Activated naive CD4-positive, alpha-beta T cell treated with anti-CD3 and anti-CD28 coated beads, Interleukin-2, amount 50 U/mL, for 24 hours (primary cell): Measurements from ENCODE around the gene HDAC7.
"Not testable (repeated sequence)": the region's sequence is repeated elsewhere in the genome, so short reads cannot be mapped to it uniquely, and the experiment has no call there.

Experiments used
- H3K27ac Mint-ChIP-seq: one replicate; pipeline ENCODE4 v1.8.0; 2021; ENCODE audit warnings: mild to moderate bottlenecking, mixed read lengths
- H3K27me3 Mint-ChIP-seq: one replicate; pipeline ENCODE4 v1.8.0; 2021; ENCODE audit warnings: mixed read lengths
- H3K36me3 Mint-ChIP-seq: one replicate; pipeline ENCODE4 v1.8.0; 2021; ENCODE audit warnings: mixed read lengths
- H3K4me1 Mint-ChIP-seq: one replicate; pipeline ENCODE4 v1.8.0; 2021; ENCODE audit warnings: mixed read lengths
- H3K4me3 Mint-ChIP-seq: one replicate; pipeline ENCODE4 v1.8.0; 2021; ENCODE audit warnings: mild to moderate bottlenecking, mixed read lengths
- H3K9me3 Mint-ChIP-seq: one replicate; pipeline ENCODE4 v1.8.0; 2021; ENCODE audit warnings: mixed read lengths

HDAC7 gene

DNA sequence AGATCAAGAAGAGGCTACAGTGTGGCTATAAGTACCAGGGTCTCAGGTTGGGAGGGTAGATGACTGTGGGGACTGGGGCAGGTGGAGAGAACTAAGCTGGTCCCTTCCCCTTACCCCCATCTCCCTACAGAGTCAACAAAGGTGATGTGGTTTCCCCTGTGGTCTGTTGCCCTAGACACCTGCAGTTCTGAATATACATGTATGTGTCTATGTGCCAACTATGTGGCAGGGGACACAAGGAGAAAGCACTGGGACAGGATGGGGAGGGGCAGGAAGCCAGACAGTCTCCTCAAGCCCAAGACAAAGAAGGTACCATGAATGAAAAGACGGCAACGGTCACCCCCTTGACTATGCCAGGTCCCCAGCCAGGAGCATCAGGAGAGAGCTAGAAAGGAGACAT is 4.5 kb upstream of the HDAC7 start:
- no peaks in the 10 kb centered on the region for H3K36me3 Mint-ChIP-seq
- peaks cover 86% of the 10 kb centered on the region for H3K4me1 Mint-ChIP-seq
- peak overlapping the region; percentile 78 for H3K4me3 Mint-ChIP-seq
- no peaks in the 10 kb centered on the region for H3K9me3 Mint-ChIP-seq
- H3K27me3 Mint-ChIP-seq: no peaks in the 10 kb centered on the region
- peak overlapping the region; percentile 98 for H3K27ac Mint-ChIP-seq

GRCh38 chr12:47823422-47824086 is 3.9 kb upstream of the HDAC7 start:
- Mint-ChIP-seq H3K27ac (peak overlapping the region; percentile 98), H3K27me3 (no peaks in the 10 kb centered on the region), H3K4me3 (no peak overlapping the region), H3K4me1 (peaks cover 80% of the 10 kb centered on the region), H3K36me3 (no peaks in the 10 kb centered on the region), H3K9me3 (no peaks in the 10 kb centered on the region)

DNA sequence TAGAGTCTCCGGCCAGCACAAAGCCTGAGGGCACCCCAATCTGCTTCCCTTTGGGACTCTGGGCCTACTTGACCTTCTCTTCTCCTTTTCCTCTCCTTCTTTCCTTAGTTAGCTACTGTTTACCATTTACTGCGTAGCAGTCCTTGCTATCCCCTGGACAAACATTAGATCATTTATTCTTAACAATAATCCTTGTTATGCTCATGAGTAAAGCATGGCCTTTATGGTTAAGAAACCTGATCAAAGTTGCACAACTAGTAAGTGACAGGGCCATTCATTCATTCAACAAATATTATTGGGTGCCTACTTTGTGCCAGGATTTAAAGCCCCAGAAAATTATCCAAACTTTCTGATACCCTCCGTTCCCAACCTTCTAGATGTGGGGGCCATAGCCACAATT is 3.2 kb upstream of the HDAC7 start:
- Mint-ChIP-seq H3K4me1 (peaks cover 75% of the 10 kb centered on the region), H3K27me3 (no peaks in the 10 kb centered on the region), H3K9me3 (no peaks in the 10 kb centered on the region), H3K4me3 (no peak overlapping the region), H3K27ac (peak overlapping the region; percentile 98), H3K36me3 (no peaks in the 10 kb centered on the region)

- Mint-ChIP-seq H3K9me3 (no peaks in the 10 kb centered on the region), H3K4me1 (peaks cover 78% of the 10 kb centered on the region), H3K36me3 (no peaks in the 10 kb centered on the region), H3K27me3 (no peaks in the 10 kb centered on the region), H3K4me3 (no peak overlapping the region), H3K27ac (peak overlapping the region; percentile 98)
Measured at GRCh38 chr12:47822401-47822800, 2.7 kb upstream of the HDAC7 start.

DNA sequence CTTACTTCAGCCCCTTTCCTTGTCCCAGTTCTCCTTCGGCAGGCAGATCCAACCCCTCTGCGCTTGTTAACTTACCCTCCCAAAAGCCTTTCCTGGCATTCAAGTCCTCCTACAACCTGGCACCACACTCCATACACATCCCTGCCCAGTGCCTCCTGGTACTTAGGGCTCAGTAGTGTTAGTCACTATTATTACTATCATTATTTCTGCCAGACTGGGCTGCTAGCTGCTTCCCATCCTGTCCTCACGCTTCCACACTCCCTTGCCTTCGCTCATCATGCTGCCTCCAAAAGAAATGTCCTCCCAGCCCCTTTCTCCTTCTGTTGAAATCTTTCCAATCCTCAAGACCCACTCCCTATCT is 1.6 kb upstream of the HDAC7 start:
- Mint-ChIP-seq H3K4me1 (peaks cover 79% of the 10 kb centered on the region), H3K27ac (peak overlapping the region; percentile 98), H3K4me3 (peak overlapping the region; percentile 91), H3K36me3 (no peaks in the 10 kb centered on the region), H3K27me3 (no peaks in the 10 kb centered on the region), H3K9me3 (no peaks in the 10 kb centered on the region)

GRCh38 chr12:47820631-47821345 is 1.1 kb upstream of the HDAC7 start:
- Mint-ChIP-seq H3K27ac (peak overlapping the region; percentile 98), H3K36me3 (no peaks in the 10 kb centered on the region), H3K27me3 (no peaks in the 10 kb centered on the region)

DNA sequence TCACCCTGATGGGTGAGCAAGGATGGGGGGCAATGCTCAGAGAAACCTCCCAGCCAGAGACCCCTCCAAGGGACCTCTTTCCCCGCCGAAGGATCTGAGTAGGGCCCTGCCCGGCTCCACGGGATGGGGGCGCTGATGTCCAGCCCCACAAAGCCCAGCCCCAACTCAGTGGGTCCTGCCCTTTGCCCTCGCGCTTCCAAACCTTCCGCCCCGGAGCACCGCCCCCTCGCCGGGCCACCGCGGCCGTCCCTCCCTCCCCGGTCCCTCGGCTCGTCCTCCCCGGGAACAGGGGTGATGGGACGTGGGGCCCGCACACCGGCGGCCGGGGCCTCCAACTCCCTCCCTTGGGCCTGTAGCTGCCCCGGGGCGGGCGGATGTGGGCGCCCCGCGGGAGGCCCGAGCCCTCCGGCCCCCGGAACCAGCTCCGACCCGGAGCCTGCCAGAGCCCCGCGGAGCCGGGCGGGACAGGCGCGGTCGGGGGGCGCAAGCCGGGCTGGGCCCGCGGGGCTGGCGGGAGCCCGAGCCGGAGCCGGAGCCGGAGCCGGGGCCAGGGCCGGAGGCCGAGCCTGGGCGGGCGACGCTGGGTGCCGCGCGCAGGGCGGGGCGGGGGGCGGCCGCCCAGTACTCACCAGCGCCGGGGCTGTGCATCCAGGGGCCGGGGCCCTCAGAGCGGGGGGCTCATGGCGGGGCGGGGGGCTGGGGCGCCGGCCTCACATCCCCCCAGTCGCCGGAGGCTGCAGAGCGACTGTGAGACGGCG is 386 bp downstream of the HDAC7 start:
- peak overlapping the region; percentile 99 for H3K27ac Mint-ChIP-seq
- H3K4me1 Mint-ChIP-seq: peaks cover 78% of the 10 kb centered on the region
- H3K36me3 Mint-ChIP-seq: peaks cover 6% of the 10 kb centered on the region
- peak overlapping the region; percentile 96 for H3K4me3 Mint-ChIP-seq
- no peaks in the 10 kb centered on the region for H3K27me3 Mint-ChIP-seq
- H3K9me3 Mint-ChIP-seq: no peaks in the 10 kb centered on the region

More at GRCh38 chr12:47820631-47821345, 1.1 kb upstream of the HDAC7 start:
- Mint-ChIP-seq H3K4me1 (peaks cover 78% of the 10 kb centered on the region), H3K9me3 (no peaks in the 10 kb centered on the region), H3K4me3 (peak overlapping the region; percentile 91)

GRCh38 chr12:47818467-47819137 is 1.1 kb downstream of the HDAC7 start:
- H3K4me3 Mint-ChIP-seq: peak overlapping the region; percentile 96
- H3K27ac Mint-ChIP-seq: peak overlapping the region; percentile 99
- H3K9me3 Mint-ChIP-seq: no peaks in the 10 kb centered on the region
- H3K4me1 Mint-ChIP-seq: peaks cover 78% of the 10 kb centered on the region
- no peaks in the 10 kb centered on the region for H3K27me3 Mint-ChIP-seq
- H3K36me3 Mint-ChIP-seq: peaks cover 8% of the 10 kb centered on the region

- Mint-ChIP-seq H3K9me3 (no peaks in the 10 kb centered on the region), H3K27ac (peak overlapping the region; percentile 99), H3K4me3 (peak overlapping the region; percentile 96), H3K36me3 (peaks cover 8% of the 10 kb centered on the region), H3K27me3 (no peaks in the 10 kb centered on the region), H3K4me1 (peaks cover 77% of the 10 kb centered on the region)
Measured at GRCh38 chr12:47818007-47818376, 1.7 kb downstream of the HDAC7 start.

DNA sequence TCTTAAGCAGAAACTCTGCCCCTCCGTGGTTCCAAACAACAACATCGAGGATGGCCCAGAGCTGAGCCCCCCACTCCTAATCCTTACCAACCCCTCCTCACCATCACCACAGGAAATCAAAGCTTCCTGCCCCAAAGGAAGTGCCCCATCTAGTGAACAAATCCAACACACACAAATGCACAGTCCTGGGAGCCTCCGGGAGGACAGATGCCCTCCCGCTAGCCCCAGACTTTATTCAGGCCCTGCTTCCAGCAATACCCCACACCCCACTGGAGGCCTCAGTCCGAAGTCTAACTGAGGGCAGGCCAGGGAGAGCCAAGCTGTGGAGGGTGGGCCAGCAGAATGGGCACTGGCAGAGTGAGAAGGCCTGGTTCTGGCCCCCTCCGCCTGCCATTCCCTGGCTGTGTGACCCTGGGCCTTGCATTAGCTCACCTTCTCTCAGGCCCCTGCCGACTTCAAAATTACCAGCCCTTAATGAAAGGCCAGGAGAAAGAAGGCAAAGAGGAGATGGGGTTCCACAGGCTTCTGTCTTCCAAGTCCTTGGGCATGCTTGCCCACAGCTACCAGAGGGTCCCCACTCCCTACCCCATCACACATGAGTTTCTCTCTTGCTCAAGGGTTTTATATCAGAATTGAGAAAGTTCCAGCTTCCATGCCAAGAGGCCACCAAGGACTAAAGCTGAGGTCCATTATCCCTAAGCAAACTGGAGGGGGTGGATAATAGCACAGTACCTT is 2.3 kb downstream of the HDAC7 start:
- Mint-ChIP-seq H3K9me3 (no peaks in the 10 kb centered on the region), H3K4me3 (peak overlapping the region; percentile 96), H3K4me1 (peaks cover 74% of the 10 kb centered on the region), H3K36me3 (peaks cover 8% of the 10 kb centered on the region), H3K27ac (peak overlapping the region; percentile 99), H3K27me3 (no peaks in the 10 kb centered on the region)

DNA sequence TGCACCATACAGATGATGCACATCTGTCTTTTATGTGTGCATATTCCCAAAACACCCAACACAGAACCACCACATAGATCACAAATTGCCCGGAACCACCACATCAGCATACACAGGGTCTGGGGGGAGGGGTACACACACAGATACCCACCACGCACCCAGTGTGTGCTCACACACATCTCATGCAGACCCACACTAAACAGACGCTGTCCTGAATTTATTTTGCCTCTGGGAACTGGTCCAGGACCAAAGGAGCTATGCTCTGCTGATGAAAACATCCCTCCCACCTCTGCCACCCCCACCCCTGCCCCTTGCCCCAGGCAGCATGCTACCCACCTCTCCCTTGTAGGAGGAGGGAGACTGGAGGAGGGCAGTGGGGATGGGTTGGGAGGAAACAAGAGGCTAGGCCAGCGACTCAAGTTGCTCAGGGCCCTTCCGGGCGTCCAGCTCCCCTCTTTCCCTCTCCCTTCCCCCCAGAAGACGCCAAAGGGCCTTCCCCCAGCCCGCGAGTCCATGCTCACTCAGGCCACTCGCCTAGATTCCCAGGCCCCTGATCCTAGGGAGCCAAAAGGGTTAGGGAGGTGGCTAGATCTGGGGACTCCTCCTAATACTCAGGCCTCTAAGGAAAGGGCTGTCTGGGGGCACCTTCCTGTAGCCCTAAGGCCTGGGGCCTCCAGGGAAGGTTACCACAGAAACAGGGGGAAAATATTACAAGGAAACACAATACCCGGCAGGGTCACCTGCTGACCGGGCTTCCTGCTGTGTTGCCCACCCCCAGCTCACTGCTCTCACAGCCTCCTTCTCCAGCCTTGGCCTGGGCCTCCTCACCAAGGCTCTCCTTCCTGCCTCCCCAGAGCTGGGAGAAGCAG is 3.1 kb downstream of the HDAC7 start:
- Mint-ChIP-seq H3K27me3 (no peaks in the 10 kb centered on the region), H3K27ac (peak overlapping the region; percentile 99), H3K9me3 (no peaks in the 10 kb centered on the region), H3K4me1 (peaks cover 73% of the 10 kb centered on the region), H3K4me3 (peak overlapping the region; percentile 96), H3K36me3 (peaks cover 8% of the 10 kb centered on the region)

DNA sequence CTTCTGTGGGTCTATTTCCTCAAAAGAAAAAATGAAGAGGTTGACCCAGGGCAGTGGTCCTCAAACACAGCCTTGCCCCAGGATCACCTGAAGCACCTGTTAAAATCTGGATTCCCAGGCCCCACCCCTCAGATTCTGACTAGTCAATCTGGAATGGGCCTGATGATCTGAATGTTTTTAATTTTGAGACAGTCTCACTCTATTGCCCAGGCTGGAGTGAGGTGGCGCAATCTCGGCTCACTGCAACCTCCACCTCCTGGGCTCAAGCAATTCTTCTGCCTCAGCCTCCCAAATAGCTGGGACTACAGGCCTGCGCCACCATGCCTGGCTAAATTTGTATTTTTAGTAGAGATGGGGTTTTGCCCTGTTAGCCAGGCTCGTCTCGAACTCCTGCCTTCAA is 4.3 kb downstream of the HDAC7 start:
- not testable (repeated sequence) for H3K36me3 Mint-ChIP-seq, H3K27me3 Mint-ChIP-seq, H3K9me3 Mint-ChIP-seq
- H3K4me1 Mint-ChIP-seq: peaks cover 73% of the 10 kb centered on the region
- peak overlapping the region; percentile 98 for H3K27ac Mint-ChIP-seq
- peak overlapping the region; percentile 92 for H3K4me3 Mint-ChIP-seq

- H3K36me3 Mint-ChIP-seq: peaks cover 8% of the 10 kb centered on the region
- no peaks in the 10 kb centered on the region for H3K9me3 Mint-ChIP-seq
- peak overlapping the region; percentile 98 for H3K27ac Mint-ChIP-seq
- H3K4me3 Mint-ChIP-seq: peak overlapping the region; percentile 92
- no peaks in the 10 kb centered on the region for H3K27me3 Mint-ChIP-seq
- peaks cover 77% of the 10 kb centered on the region for H3K4me1 Mint-ChIP-seq
Measured at GRCh38 chr12:47814539-47815170, 5.0 kb downstream of the HDAC7 start.
